ENCODE results near the gene E4F1.

E4F1 gene

GRCh38 chr16:2282866-2283555 is 59.6 kb downstream of the E4F1 start:
- Histone ChIP-seq H3K4me1 (ENCODE audit: control insufficient read depth, insufficient read depth, low read depth, low read length) (no peaks in the 10 kb centered on the region), H3K4me3 (ENCODE audit: insufficient read depth in 1 of 2, low read depth in 1 of 2, low read length in 2 of 2) (no peak overlapping the region), H2BK120ac (ENCODE audit: low read depth, low read length) (no peak overlapping the region), H3K27me3 (ENCODE audit: control insufficient read depth in 1 of 2, insufficient read depth in 1 of 2, low read length in 2 of 2) (peaks cover 12 to 74% of the 10 kb centered on the region in 2 experiments), H3K14ac (ENCODE audit: low read length in 2 of 2) (no peak overlapping the region), H3K18ac (ENCODE audit: low read depth in 1 of 2, low read length in 2 of 2) (no peak overlapping the region), H3K36me3 (ENCODE audit: control insufficient read depth in 1 of 2, insufficient read depth in 2 of 2, low read depth in 1 of 2, low read length in 2 of 2) (no peaks in the 10 kb centered on the region), H3K23ac (ENCODE audit: low read length in 2 of 2) (no peak overlapping the region), H4K91ac (ENCODE audit: low read length) (no peak overlapping the region), H3K4ac (ENCODE audit: low read depth in 1 of 2, low read length in 2 of 2) (no peak overlapping the region), H2BK12ac (ENCODE audit: low read length in 2 of 2) (no peak overlapping the region), H3K4me2 (ENCODE audit: low read length, poor library complexity, severe bottlenecking) (no peak overlapping the region), H4K8ac (ENCODE audit: low read length) (no peak overlapping the region), H3K9ac (ENCODE audit: low read length) (no peak overlapping the region), H2AK5ac (ENCODE audit: low read length, severe bottlenecking) (no peak overlapping the region), H3K27ac (ENCODE audit: low read length, poor library complexity, severe bottlenecking) (no peak overlapping the region), H2BK15ac (ENCODE audit: low read depth, poor library complexity, severe bottlenecking) (no peak overlapping the region), H2BK5ac (ENCODE audit: low read depth, low read length, poor library complexity, severe bottlenecking) (no peak overlapping the region), H3K79me1 (replicated peaks; ENCODE audit: low read length, poor library complexity, severe bottlenecking) (no peaks in the 10 kb centered on the region), H3K9me3 (ENCODE audit: control insufficient read depth, low read length) (no peaks in the 10 kb centered on the region), H2AFZ (ENCODE audit: low read depth, low read length) (no peak overlapping the region)
- no peak for DNase-seq
- WGBS: 83% methylated on average over 22 of the region's 26 CpGs

- Histone ChIP-seq H2BK12ac (ENCODE audit: low read length in 2 of 2) (no peak overlapping the region), H2BK5ac (ENCODE audit: low read depth, low read length, poor library complexity, severe bottlenecking) (no peak overlapping the region), H4K91ac (ENCODE audit: low read length) (no peak overlapping the region), H3K27ac (ENCODE audit: low read length, poor library complexity, severe bottlenecking) (no peak overlapping the region), H3K79me1 (replicated peaks; ENCODE audit: low read length, poor library complexity, severe bottlenecking) (no peaks in the 10 kb centered on the region), H2AFZ (ENCODE audit: low read depth, low read length) (no peak overlapping the region), H3K4me1 (ENCODE audit: control insufficient read depth, insufficient read depth, low read depth, low read length) (no peaks in the 10 kb centered on the region), H2AK5ac (ENCODE audit: low read length, severe bottlenecking) (no peak overlapping the region), H4K8ac (ENCODE audit: low read length) (no peak overlapping the region), H3K4me2 (ENCODE audit: low read length, poor library complexity, severe bottlenecking) (no peak overlapping the region), H3K9ac (ENCODE audit: low read length) (no peak overlapping the region), H2BK15ac (ENCODE audit: low read depth, poor library complexity, severe bottlenecking) (no peak overlapping the region), H2BK120ac (ENCODE audit: low read depth, low read length) (no peak overlapping the region), H3K27me3 (ENCODE audit: control insufficient read depth in 1 of 2, insufficient read depth in 1 of 2, low read length in 2 of 2) (peaks cover 9 to 66% of the 10 kb centered on the region in 2 experiments), H3K18ac (ENCODE audit: low read depth in 1 of 2, low read length in 2 of 2) (no peak overlapping the region), H3K4me3 (ENCODE audit: insufficient read depth in 1 of 2, low read depth in 1 of 2, low read length in 2 of 2) (peak overlapping the region in 1 of 2 experiments; percentile 27), H3K23ac (ENCODE audit: low read length in 2 of 2) (no peak overlapping the region), H3K9me3 (ENCODE audit: control insufficient read depth, low read length) (no peaks in the 10 kb centered on the region), H3K4ac (ENCODE audit: low read depth in 1 of 2, low read length in 2 of 2) (no peak overlapping the region), H3K14ac (ENCODE audit: low read length in 2 of 2) (no peak overlapping the region), H3K36me3 (ENCODE audit: control insufficient read depth in 1 of 2, insufficient read depth in 2 of 2, low read depth in 1 of 2, low read length in 2 of 2) (no peaks in the 10 kb centered on the region)
- 91% methylated on average over 37 of the region's 37 CpGs for WGBS
- DNase-seq: no peak
These were observed 60.8 kb downstream of the E4F1 start for GRCh38 chr16:2284001-2284770.

DNA sequence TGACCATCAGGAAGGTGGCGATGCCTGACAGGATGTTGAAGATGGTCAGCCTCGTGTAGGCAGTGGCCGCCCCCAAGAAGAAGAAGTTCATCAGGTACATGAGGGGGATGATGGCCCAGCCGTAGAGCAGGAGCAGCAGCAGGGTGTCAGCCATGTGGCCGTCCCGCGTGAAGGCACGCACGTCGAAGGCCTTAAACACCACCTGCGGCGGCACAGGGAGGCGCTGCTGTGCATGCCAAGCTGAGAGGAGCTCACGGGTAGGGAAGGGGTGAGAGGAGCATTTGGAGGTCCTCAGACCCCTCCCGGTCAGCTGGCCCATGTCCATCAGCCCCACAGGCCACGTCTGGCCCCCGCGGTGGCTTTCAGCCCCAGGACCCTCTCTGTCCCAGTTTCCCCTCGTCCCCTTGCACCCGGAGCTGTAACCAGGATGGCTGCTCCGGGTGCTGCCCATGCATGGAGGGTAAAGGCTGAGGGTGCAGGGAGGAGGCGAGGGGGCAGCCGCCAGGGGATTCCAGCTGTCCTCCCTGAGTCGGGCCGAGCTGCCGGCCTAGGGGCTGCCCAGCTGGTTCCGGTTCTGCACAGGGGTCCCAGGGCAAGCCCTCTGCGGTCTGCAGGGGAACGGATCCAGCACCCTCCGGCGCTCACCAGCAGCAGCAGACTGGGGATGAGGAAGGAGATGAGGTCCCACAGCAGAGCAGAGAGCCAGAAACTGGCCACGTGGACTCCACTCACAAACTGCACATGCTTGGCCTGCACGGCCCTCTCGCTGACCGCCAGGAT is 61.6 kb downstream of the E4F1 start:
- Histone ChIP-seq H3K18ac (ENCODE audit: low read depth in 1 of 2, low read length in 2 of 2) (no peak overlapping the region), H3K79me1 (replicated peaks; ENCODE audit: low read length, poor library complexity, severe bottlenecking) (no peaks in the 10 kb centered on the region), H2BK120ac (ENCODE audit: low read depth, low read length) (no peak overlapping the region), H2BK12ac (ENCODE audit: low read length in 2 of 2) (no peak overlapping the region), H4K91ac (ENCODE audit: low read length) (no peak overlapping the region), H3K36me3 (ENCODE audit: control insufficient read depth in 1 of 2, insufficient read depth in 2 of 2, low read depth in 1 of 2, low read length in 2 of 2) (no peaks in the 10 kb centered on the region), H2BK15ac (ENCODE audit: low read depth, poor library complexity, severe bottlenecking) (no peak overlapping the region), H3K23ac (ENCODE audit: low read length in 2 of 2) (no peak overlapping the region), H3K9ac (ENCODE audit: low read length) (no peak overlapping the region), H2AFZ (ENCODE audit: low read depth, low read length) (no peak overlapping the region), H3K14ac (ENCODE audit: low read length in 2 of 2) (no peak overlapping the region), H3K4me3 (ENCODE audit: insufficient read depth in 1 of 2, low read depth in 1 of 2, low read length in 2 of 2) (peak overlapping the region in 1 of 2 experiments; percentile 20), H3K27me3 (ENCODE audit: control insufficient read depth in 1 of 2, insufficient read depth in 1 of 2, low read length in 2 of 2) (peaks cover 7 to 58% of the 10 kb centered on the region in 2 experiments), H3K4ac (ENCODE audit: low read depth in 1 of 2, low read length in 2 of 2) (no peak overlapping the region), H2AK5ac (ENCODE audit: low read length, severe bottlenecking) (no peak overlapping the region), H4K8ac (ENCODE audit: low read length) (no peak overlapping the region), H2BK5ac (ENCODE audit: low read depth, low read length, poor library complexity, severe bottlenecking) (no peak overlapping the region), H3K9me3 (ENCODE audit: control insufficient read depth, low read length) (no peaks in the 10 kb centered on the region), H3K4me1 (ENCODE audit: control insufficient read depth, insufficient read depth, low read depth, low read length) (no peaks in the 10 kb centered on the region), H3K4me2 (ENCODE audit: low read length, poor library complexity, severe bottlenecking) (no peak overlapping the region), H3K27ac (ENCODE audit: low read length, poor library complexity, severe bottlenecking) (no peak overlapping the region)
- 89% methylated on average over 34 of the region's 35 CpGs for WGBS
- no peak for DNase-seq
